HepG2 (cell line): ENCODE measurements around the gene CNTROB. TPM values are rescaled to one million over a fixed set of nuclear protein-coding genes. Genes with fewer than 3 reads are reported as not detected.

ENCODE experiments used
- ATAC-seq: fragments of 200-7000 bp; cut with Tn5 transposase; 3 replicates; pipeline ENCODE4 v1.9.1; 2020; ENCODE audit warnings: mild to moderate bottlenecking, moderate library complexity
- BruUV-seq: library from RNA; stranded (reverse); fragments of 400-500 nt; replicated peaks from 2 replicates; lab custom pipeline; 2021; lab: Mats Ljungman, UMichigan
- CTCF ChIA-PET: fragments of 300-600 bp; formaldehyde crosslinking; extraction: SDS; loops from one replicate; lab custom pipeline; 2021; ENCODE audit warnings: low total read pairs, inconsistent platforms, low intra/inter-chr PET ratio; lab: Yijun Ruan, JAX
- POLR2A ChIA-PET: fragments of 350-600 bp; sonication (Branson Sonifier 250); formaldehyde crosslinking; loops from one replicate; lab custom pipeline; 2020; ENCODE audit warnings: antibody characterized with exemption, inconsistent platforms; lab: Yijun Ruan, JAX
- DNase-seq: peaks from one replicate; pipeline ENCODE4 v3.0.0-alpha.2; 2015; ENCODE audit warnings: low spot score
- FAIRE-seq: peaks from 3 replicates; lab custom pipeline; 2011; peaks lifted over from hg19 to GRCh38; lab: Jason Lieb, UNC
- H2AFZ ChIP-seq: one replicate; pipeline ENCODE4 v1.6.1; 2011; ENCODE audit warnings: low read length, inconsistent platforms
- H3K27ac ChIP-seq: fragments of 300-600 bp; 3 replicates; pipeline ENCODE4 v1.8.0; 2011; ENCODE audit warnings: mixed run types, mild to moderate bottlenecking, mixed read lengths, low read length, inconsistent platforms; ENCODE audit not compliant: insufficient read depth; ENCODE audit errors: extremely low read length
- H3K27me3 ChIP-seq, 2 experiments: fragments of 200-600 bp in 1 of 2; 2 replicates in 1 of 2; 3 replicates in 1 of 2; pipeline versions ENCODE4 v1.6.0 to v1.8.0; 2011; ENCODE audit warnings: low read length in 2 of 2, mild to moderate bottlenecking in 2 of 2, moderate library complexity in 2 of 2, inconsistent platforms in 1 of 2; ENCODE audit not compliant: insufficient read depth in 2 of 2, control insufficient read depth in 1 of 2
- H3K36me3 ChIP-seq, 2 experiments: fragments of 200-600 bp in 1 of 2; replicated peaks in 1 of 2; 2 replicates in 1 of 2; 3 replicates in 1 of 2; pipeline versions ENCODE4 v1.5.1 to v1.8.0; 2011; ENCODE audit warnings: low read length in 2 of 2, inconsistent platforms in 1 of 2; ENCODE audit not compliant: insufficient read depth in 2 of 2, control insufficient read depth in 1 of 2
- H3K4me1 ChIP-seq: 2 replicates; pipeline ENCODE4 v1.5.1; 2012; ENCODE audit warnings: low read length, inconsistent platforms; ENCODE audit not compliant: insufficient read depth
- H3K4me2 ChIP-seq: 2 replicates; pipeline ENCODE4 v1.6.0; 2011; ENCODE audit warnings: low read depth, low read length, inconsistent platforms
- H3K4me3 ChIP-seq, 3 experiments: fragments of 200-600 bp in 1 of 3; sonication (generic), shearing (Covaris generic) in 1 of 3; replicated peaks in 1 of 3; 2 replicates each; pipeline ENCODE4 v1.5.1; 2011 to 2016; ENCODE audit warnings: low read length in 3 of 3, inconsistent platforms in 2 of 3, low read depth in 2 of 3, mild to moderate bottlenecking in 2 of 3, control low read depth in 1 of 3, mixed read lengths in 1 of 3; ENCODE audit not compliant: insufficient read depth in 1 of 3
- H3K79me2 ChIP-seq: one replicate; pipeline ENCODE4 v1.6.1; 2011; ENCODE audit warnings: low read length, inconsistent platforms; ENCODE audit not compliant: insufficient read depth
- H3K9ac ChIP-seq: 2 replicates; pipeline ENCODE4 v1.6.0; 2011; ENCODE audit warnings: mild to moderate bottlenecking, low read depth, low read length, inconsistent platforms; ENCODE audit not compliant: insufficient read depth
- H3K9me3 ChIP-seq: 2 replicates; pipeline ENCODE4 v1.5.1; 2012; ENCODE audit warnings: mild to moderate bottlenecking, low read length
- H4K20me1 ChIP-seq: 2 replicates; pipeline ENCODE4 v1.6.0; 2011; ENCODE audit warnings: inconsistent platforms, mild to moderate bottlenecking, low read length, moderate library complexity; ENCODE audit not compliant: insufficient read depth
- GATA4 ChIP-seq: sonication (generic); IDR thresholded peaks from 2 replicates; pipeline ENCODE4 v1.6.1; 2016; ENCODE audit warnings: antibody characterized with exemption, low read depth, borderline replicate concordance
- JUN ChIP-seq: sonication (generic); formaldehyde crosslinking; IDR thresholded peaks from 2 replicates; pipeline ENCODE4 v1.4.0; 2020; ENCODE audit warnings: mild to moderate bottlenecking, missing genetic modification reagents
- RERE ChIP-seq: IDR thresholded peaks from 2 replicates; pipeline ENCODE4 v1.6.1; 2016; ENCODE audit warnings: low read depth, missing genetic modification reagents, missing compliant biosample characterization
- ZFP62 ChIP-seq: sonication (generic); formaldehyde crosslinking; IDR thresholded peaks from 2 replicates; pipeline ENCODE4 v1.4.0; 2020; ENCODE audit warnings: missing genetic modification reagents
- ZNF572 ChIP-seq: sonication (generic); formaldehyde crosslinking; IDR thresholded peaks from 2 replicates; pipeline ENCODE4 v1.5.1; 2020; ENCODE audit warnings: mild to moderate bottlenecking, missing genetic modification reagents
- ZSCAN12 ChIP-seq: sonication (generic); formaldehyde crosslinking; IDR thresholded peaks from 2 replicates; pipeline ENCODE4 v1.9.0; 2021; ENCODE audit warnings: mild to moderate bottlenecking, missing genetic modification reagents
- WGBS: methylation state at CpG from one replicate; pipeline ENCODE4 v1.1.6; 2017; ENCODE audit warnings: low lambda C conversion rate; 5-methylcytosine and 5-hydroxymethylcytosine counted together
- in situ Hi-C: cut with HindIII; loops from 2 replicates; pipeline ENCODE4 v1.10.0; 2017; ENCODE audit warnings: low pct_unique_long_range_greater_than_20kb; ENCODE audit not compliant: extremely low pct_ligation_motif_present
- intact Hi-C: fragments of 100-400 bp; cut with micrococcal nuclease; formaldehyde crosslinking; loops from one replicate; pipeline ENCODE4 v1.10.0; 2022; ENCODE audit not compliant: unreplicated experiment
- polyA plus RNA-seq, 8 experiments: library from polyadenylated mRNA; depleted of rRNA in 3 of 8; stranded (reverse) in 7 of 8; unstranded in 1 of 8; fragments of >200 nt; fragmentation: Illumina TruSeq in 4 of 8; extraction: Trizol in 4 of 8; gene quantifications; 2 replicates each; pipeline versions ENCODE4 v1.2.1 to v1.2.3, GENCODE V29; 2011 to 2016; ENCODE audit warnings: low read depth in 4 of 8, missing spikeins in 1 of 8, mixed read lengths in 1 of 8; ENCODE audit not compliant: insufficient read depth in 1 of 8
- total RNA-seq, 5 experiments: library from RNA; depleted of rRNA; stranded (reverse); fragments of >200 nt; fragmentation: Illumina TruSeq; extraction: Trizol; gene quantifications; 2 replicates each; pipeline ENCODE4 v1.2.3, GENCODE V29; 2016; ENCODE audit warnings: low read depth in 1 of 5
- TF ChIP-seq, protein P1 (sequence below): IDR thresholded peaks from 2 replicates; pipeline ENCODE4 v1.6.1; 2018; ENCODE audit warnings: missing genetic modification reagents

The CNTROB gene
- total and polyA plus RNA-seq, 2 of the 13 experiments (the other 11 are each of a cell fraction or from before 2014, with no cell fraction given), result 21.2 to 24.1 TPM

DNA sequence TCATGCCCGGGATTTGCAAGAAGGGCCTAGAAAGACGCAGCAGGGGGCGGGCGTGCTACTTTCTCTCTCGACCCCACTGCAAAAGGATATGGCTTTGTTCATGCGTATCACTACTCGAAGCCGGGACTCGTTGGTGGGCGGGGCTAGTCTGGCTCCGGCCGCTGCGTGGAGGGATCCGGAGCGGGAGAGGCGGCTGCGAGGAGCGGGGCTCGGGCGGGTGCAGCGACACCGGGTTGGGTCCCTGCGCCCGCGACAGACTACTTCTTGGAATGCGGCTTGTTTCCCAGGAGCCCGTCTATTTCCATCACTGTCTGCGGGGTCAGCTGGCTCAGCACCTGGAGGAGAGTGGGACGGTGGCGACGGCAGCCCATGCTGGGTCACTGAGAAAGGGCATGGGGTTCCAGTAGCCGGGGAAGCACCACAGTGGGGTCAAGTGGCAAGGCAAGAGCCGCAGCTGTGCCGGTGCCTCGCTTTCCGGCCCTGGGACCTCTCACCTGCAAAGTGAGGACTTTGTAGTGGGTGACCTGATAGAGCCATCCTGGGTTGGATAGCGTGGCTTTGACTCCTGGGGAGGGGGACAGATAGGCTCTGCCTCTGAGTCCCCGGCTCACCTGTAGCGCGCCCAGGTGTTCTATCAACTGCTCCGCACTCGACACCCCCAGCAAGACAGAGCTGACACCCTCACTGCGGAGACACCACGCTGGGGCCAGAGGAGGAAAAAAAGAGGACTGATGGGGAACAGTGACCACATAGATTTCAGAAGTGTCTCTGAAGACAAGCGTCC is 9.0 kb upstream of the CNTROB start (continued):
- TF ChIP-seq RERE, result no peak

DNA sequence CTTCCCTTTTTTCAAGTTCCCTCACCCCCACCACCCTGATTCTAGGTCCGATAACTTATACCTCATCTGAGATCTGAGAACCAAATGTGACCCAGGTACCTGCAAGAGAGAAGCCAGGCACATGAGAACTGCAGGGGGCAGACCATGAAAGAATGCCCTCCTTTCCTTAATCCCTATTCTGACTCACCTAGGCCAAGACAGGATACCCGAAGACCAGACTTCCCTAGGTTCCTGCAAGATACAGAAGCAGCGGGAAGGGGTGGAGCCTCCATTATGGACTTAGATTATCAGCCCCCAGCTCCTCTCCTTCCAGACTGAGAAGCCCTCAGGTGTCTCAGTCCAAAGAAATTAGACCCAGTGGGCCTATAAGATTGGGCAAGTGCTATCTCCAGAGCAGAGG is 4.4 kb upstream of the CNTROB start:
- Histone ChIP-seq H3K4me1 (peaks cover 9% of the 10 kb centered on the region), H3K27ac (no peak overlapping the region), H3K4me2 (no peak overlapping the region), H3K4me3 (no peak overlapping the region), H2AFZ (no peak overlapping the region), H3K27me3 (no peaks in the 10 kb centered on the region; a peak in 1 of 5 replicates), H3K9ac (no peak overlapping the region), H3K9me3 (no peaks in the 10 kb centered on the region), H4K20me1 (no peaks in the 10 kb centered on the region), H3K36me3 (no peaks in the 10 kb centered on the region), H3K79me2 (peaks cover 8% of the 10 kb centered on the region)
- ATAC-seq, result no peak
- no peak for FAIRE-seq
- DNase-seq, result no peak
- CTCF ChIA-PET, result no interaction called here
- intact Hi-C loops (no loop called here), in situ Hi-C loops (no loop called here)
- POLR2A ChIA-PET, result no interaction called here
- BruUV-seq, result no TSS peak
- WGBS, result 83% methylated on average over 3 of the region's 3 CpGs
- TF ChIP-seq ZFP62 (CRISPR knock-in tag) (no peak), ZNF572 (CRISPR knock-in tag) (no peak), ZSCAN12 (CRISPR knock-in tag) (no peak), JUN (no peak), GATA4 (no peak)
- TF ChIP-seq, protein P1, sequence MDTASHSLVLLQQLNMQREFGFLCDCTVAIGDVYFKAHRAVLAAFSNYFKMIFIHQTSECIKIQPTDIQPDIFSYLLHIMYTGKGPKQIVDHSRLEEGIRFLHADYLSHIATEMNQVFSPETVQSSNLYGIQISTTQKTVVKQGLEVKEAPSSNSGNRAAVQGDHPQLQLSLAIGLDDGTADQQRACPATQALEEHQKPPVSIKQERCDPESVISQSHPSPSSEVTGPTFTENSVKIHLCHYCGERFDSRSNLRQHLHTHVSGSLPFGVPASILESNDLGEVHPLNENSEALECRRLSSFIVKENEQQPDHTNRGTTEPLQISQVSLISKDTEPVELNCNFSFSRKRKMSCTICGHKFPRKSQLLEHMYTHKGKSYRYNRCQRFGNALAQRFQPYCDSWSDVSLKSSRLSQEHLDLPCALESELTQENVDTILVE (CRISPR knock-in tag), result no peak
